ENCODE data around the gene TBCC.

The TBCC gene

DNA sequence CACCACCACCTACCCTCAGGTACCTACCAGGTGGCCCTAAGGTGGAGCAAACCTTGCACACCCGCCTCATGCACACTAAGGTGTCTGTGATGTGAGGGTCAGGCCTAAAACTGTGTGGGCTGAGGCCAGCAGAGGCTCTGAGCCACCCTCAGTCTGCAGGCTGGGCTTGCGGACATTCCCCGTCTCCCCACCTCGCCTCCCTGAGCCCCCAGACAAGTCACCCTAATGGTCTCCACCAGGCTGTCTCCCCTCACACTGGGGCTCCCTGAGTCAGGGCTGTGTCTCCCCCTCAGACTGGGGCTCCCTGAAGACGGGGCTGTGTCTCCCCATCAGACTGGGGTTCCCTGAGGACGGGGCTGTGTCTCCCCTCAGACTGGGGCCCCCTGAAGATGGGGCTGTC lies 36.0 kb downstream of the TBCC start:
- Histone ChIP-seq H3K27me3 (ENCODE audit: low read depth, low read length) (no peaks in the 10 kb centered on the region), H4K20me1 (ENCODE audit: insufficient read depth, low read length) (no peaks in the 10 kb centered on the region), H3K4me1 (ENCODE audit: low read length) (no peaks in the 10 kb centered on the region), H3K9ac (ENCODE audit: low read length) (no peak overlapping the region), H3K4me3 (ENCODE audit: low read length) (no peak overlapping the region), H3K9me3 (ENCODE audit: insufficient read depth, low read length) (peaks cover 5% of the 10 kb centered on the region; the same call in 1 of the 2 replicates), H3K79me2 (ENCODE audit: low read length) (no peaks in the 10 kb centered on the region), H3K27ac (ENCODE audit: low read length) (no peak overlapping the region), H2AFZ (ENCODE audit: low read depth, low read length) (no peak overlapping the region), H3K4me2 (ENCODE audit: low read length) (no peak overlapping the region), H3K36me3 (replicated peaks; ENCODE audit: low read depth, low read length) (no peaks in the 10 kb centered on the region)
- TF ChIP-seq, protein P1, sequence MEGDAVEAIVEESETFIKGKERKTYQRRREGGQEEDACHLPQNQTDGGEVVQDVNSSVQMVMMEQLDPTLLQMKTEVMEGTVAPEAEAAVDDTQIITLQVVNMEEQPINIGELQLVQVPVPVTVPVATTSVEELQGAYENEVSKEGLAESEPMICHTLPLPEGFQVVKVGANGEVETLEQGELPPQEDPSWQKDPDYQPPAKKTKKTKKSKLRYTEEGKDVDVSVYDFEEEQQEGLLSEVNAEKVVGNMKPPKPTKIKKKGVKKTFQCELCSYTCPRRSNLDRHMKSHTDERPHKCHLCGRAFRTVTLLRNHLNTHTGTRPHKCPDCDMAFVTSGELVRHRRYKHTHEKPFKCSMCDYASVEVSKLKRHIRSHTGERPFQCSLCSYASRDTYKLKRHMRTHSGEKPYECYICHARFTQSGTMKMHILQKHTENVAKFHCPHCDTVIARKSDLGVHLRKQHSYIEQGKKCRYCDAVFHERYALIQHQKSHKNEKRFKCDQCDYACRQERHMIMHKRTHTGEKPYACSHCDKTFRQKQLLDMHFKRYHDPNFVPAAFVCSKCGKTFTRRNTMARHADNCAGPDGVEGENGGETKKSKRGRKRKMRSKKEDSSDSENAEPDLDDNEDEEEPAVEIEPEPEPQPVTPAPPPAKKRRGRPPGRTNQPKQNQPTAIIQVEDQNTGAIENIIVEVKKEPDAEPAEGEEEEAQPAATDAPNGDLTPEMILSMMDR (IDR thresholded peaks at IDR 0.05; ENCODE audit: low read depth, low read length) = no peak
- no peak for TF ChIP-seq EZH2phosphoT487 (IDR thresholded peaks at IDR 0.05; ENCODE audit: low read depth)

DNA sequence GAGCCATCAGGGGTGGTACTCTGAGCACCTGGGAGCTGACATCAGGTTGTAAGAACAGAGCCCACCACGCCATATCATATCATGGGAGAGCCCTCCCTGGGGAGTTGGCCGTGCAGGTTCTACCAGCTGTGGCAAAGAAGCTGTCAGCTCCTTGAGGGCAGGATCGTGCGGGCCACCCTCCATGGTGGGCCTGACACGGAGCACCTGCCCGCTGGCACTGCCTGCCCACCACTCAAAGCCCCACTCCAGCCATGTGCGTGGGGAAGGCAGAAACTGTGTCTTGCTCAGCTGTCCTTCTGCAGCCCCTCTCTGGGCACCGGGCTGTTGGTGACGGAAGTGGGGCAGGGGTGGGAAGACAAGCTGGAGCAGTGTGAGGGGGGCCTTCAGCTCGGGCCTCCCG lies 37.8 kb downstream of the TBCC start:
- no peaks in the 10 kb centered on the region for H3K79me2 ChIP-seq (ENCODE audit: low read length)
- no peaks in the 10 kb centered on the region for H4K20me1 ChIP-seq (ENCODE audit: insufficient read depth, low read length)
- no peak overlapping the region for H2AFZ ChIP-seq (ENCODE audit: low read depth, low read length)
- H3K27ac ChIP-seq (ENCODE audit: low read length) = no peak overlapping the region
- no peaks in the 10 kb centered on the region for H3K4me1 ChIP-seq (ENCODE audit: low read length)
- H3K9me3 ChIP-seq (ENCODE audit: insufficient read depth, low read length) = peaks cover 5% of the 10 kb centered on the region; the same call in 1 of the 2 replicates
- no peak for TF ChIP-seq EZH2phosphoT487 (IDR thresholded peaks at IDR 0.05; ENCODE audit: low read depth)
- TF ChIP-seq, protein P1 (IDR thresholded peaks at IDR 0.05; ENCODE audit: low read depth, low read length) = no peak
- no peak overlapping the region for H3K9ac ChIP-seq (ENCODE audit: low read length)
- no peak overlapping the region for H3K4me3 ChIP-seq (ENCODE audit: low read length)
- H3K4me2 ChIP-seq (ENCODE audit: low read length) = no peak overlapping the region
- H3K27me3 ChIP-seq (ENCODE audit: low read depth, low read length) = no peaks in the 10 kb centered on the region
- no peaks in the 10 kb centered on the region for H3K36me3 ChIP-seq (replicated peaks; ENCODE audit: low read depth, low read length)

DNA sequence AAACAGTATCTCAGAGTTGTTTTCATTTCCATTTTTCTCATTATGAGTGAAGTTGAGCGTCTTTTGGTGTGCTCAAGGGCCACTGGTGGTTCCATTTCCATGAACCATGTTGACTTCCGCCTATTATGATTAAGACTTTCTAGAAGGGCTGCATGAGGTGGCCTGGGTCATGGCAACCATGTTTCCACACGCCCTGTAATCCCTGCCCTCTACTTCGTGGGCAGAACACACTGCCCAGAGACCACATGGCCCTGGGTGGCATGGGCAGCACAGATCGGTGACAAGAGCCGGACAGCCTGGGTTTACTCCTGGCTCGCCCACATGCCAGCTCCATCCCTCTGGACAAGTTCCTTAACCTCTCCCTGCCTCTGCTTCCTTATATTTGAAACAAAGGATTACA lies 38.3 kb downstream of the TBCC start:
- Histone ChIP-seq H3K79me2 (ENCODE audit: low read length) (no peaks in the 10 kb centered on the region), H3K27me3 (ENCODE audit: low read depth, low read length) (no peaks in the 10 kb centered on the region), H4K20me1 (ENCODE audit: insufficient read depth, low read length) (no peaks in the 10 kb centered on the region), H2AFZ (ENCODE audit: low read depth, low read length) (no peak overlapping the region), H3K27ac (ENCODE audit: low read length) (no peak overlapping the region), H3K36me3 (replicated peaks; ENCODE audit: low read depth, low read length) (no peaks in the 10 kb centered on the region), H3K4me1 (ENCODE audit: low read length) (no peaks in the 10 kb centered on the region), H3K4me2 (ENCODE audit: low read length) (no peak overlapping the region), H3K4me3 (ENCODE audit: low read length) (no peak overlapping the region), H3K9me3 (ENCODE audit: insufficient read depth, low read length) (peaks cover 5% of the 10 kb centered on the region; the same call in 1 of the 2 replicates), H3K9ac (ENCODE audit: low read length) (no peak overlapping the region)
- TF ChIP-seq, protein P1 (IDR thresholded peaks at IDR 0.05; ENCODE audit: low read depth, low read length) = no peak

DNA sequence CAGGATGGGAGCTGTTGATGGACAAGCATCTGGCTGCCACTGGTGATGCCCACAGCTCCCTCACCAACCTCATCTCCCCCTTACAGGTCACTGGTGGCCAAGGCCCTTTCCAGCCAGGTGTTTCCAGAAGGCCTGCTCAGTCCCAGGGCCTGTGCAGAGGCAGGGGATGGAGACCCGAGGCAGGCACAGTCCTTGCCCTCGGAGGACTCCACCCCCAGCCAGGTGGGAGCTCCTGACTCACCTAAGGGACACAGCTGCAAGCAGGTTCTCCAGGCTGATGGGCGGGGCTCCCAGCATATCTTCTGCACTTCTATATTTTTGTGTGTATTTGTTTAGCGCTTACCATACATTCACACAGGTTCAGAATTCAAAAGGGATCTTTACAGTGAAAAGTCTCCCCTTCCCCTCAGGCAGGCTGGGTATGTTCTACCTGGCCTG lies 40.9 kb downstream of the TBCC start:
- no peaks in the 10 kb centered on the region for H3K9me3 ChIP-seq (ENCODE audit: insufficient read depth, low read length)
- H2AFZ ChIP-seq (ENCODE audit: low read depth, low read length) = no peak overlapping the region
- no peaks in the 10 kb centered on the region for H3K79me2 ChIP-seq (ENCODE audit: low read length)
- no peak overlapping the region for H3K9ac ChIP-seq (ENCODE audit: low read length)
- no peaks in the 10 kb centered on the region for H3K27me3 ChIP-seq (ENCODE audit: low read depth, low read length)
- H3K4me3 ChIP-seq (ENCODE audit: low read length) = no peak overlapping the region
- H3K4me2 ChIP-seq (ENCODE audit: low read length) = no peak overlapping the region
- H3K27ac ChIP-seq (ENCODE audit: low read length) = no peak overlapping the region
- no peak for TF ChIP-seq EZH2phosphoT487 (IDR thresholded peaks at IDR 0.05; ENCODE audit: low read depth)
- TF ChIP-seq, protein P1 (IDR thresholded peaks at IDR 0.05; ENCODE audit: low read depth, low read length) = no peak
- H4K20me1 ChIP-seq (ENCODE audit: insufficient read depth, low read length) = no peaks in the 10 kb centered on the region
- no peaks in the 10 kb centered on the region for H3K36me3 ChIP-seq (replicated peaks; ENCODE audit: low read depth, low read length)
- no peaks in the 10 kb centered on the region for H3K4me1 ChIP-seq (ENCODE audit: low read length)

All from OCI-LY3 (cell line).